SK-N-SH (cell line): ENCODE results near the gene PSTPIP1. TPM values are rescaled to one million over a fixed set of nuclear protein-coding genes. Genes with fewer than 3 reads are reported as not detected.

Experiments used
- CTCF ChIA-PET: fragments of 300-600, 350-600 bp; formaldehyde crosslinking; extraction: SDS; loops from one replicate; lab custom pipeline; 2021; lab: Yijun Ruan, JAX
- POLR2A ChIA-PET: fragments of 350-600 bp; sonication (Branson Sonifier 250); formaldehyde crosslinking; extraction: SDS; loops from one replicate; lab custom pipeline; 2020; ENCODE audit warnings: antibody characterized with exemption, inconsistent platforms; lab: Yijun Ruan, JAX
- DNase-seq: peaks from one replicate; pipeline ENCODE4 v3.0.0; 2012
- H2AFZ ChIP-seq: fragments of 200-600 bp; sonication (generic); 2 replicates; pipeline ENCODE4 v1.8.1; 2016; ENCODE audit warnings: antibody characterized with exemption, mild to moderate bottlenecking, low read depth
- H3F3A ChIP-seq: fragments of 200-600 bp; sonication (generic); replicated peaks from 2 replicates; pipeline ENCODE3; 2016; ENCODE audit warnings: antibody characterized with exemption, mild to moderate bottlenecking; ENCODE audit not compliant: insufficient read depth
- H3K27ac ChIP-seq, 2 experiments: fragments of 200-500 bp in 1 of 2; fragments of 200-600 bp in 1 of 2; sonication (Bioruptor generic) in 1 of 2; sonication (generic), shearing (Covaris generic) in 1 of 2; 2 replicates each; pipeline versions ENCODE4 v1.5.1 to v1.6.1; 2014 to 2016; ENCODE audit warnings: low read depth in 2 of 2, inconsistent platforms in 1 of 2, low read length in 1 of 2, mild to moderate bottlenecking in 1 of 2, mixed read lengths in 1 of 2
- H3K27me3 ChIP-seq: fragments of 200-600 bp; sonication (generic), shearing (Covaris generic); 2 replicates; pipeline ENCODE4 v1.6.1; 2016; ENCODE audit warnings: mixed run types; ENCODE audit not compliant: insufficient read depth
- H3K36me3 ChIP-seq, 2 experiments: fragments of 200-500 bp in 1 of 2; fragments of 200-600 bp in 1 of 2; sonication (Bioruptor generic) in 1 of 2; sonication (generic) in 1 of 2; replicated peaks in 1 of 2; 2 replicates each; pipeline versions ENCODE3 to v1.5.1; 2014 to 2016; ENCODE audit warnings: low read length in 1 of 2, mild to moderate bottlenecking in 1 of 2; ENCODE audit not compliant: insufficient read depth in 2 of 2, control insufficient read depth in 1 of 2
- H3K4me1 ChIP-seq, 2 experiments: fragments of 200-500 bp in 1 of 2; fragments of 200-600 bp in 1 of 2; sonication (Bioruptor generic) in 1 of 2; sonication (generic), shearing (Covaris generic) in 1 of 2; 2 replicates each; pipeline versions ENCODE4 v1.5.1 to v1.6.1; 2014 to 2016; ENCODE audit warnings: low read depth in 1 of 2, low read length in 1 of 2, mixed run types in 1 of 2; ENCODE audit not compliant: insufficient read depth in 2 of 2, control insufficient read depth in 1 of 2
- H3K4me2 ChIP-seq: fragments of 200-600 bp; sonication (generic), shearing (Covaris generic); 2 replicates; pipeline ENCODE4 v1.6.1; 2017; ENCODE audit warnings: mixed run types
- H3K4me3 ChIP-seq, 2 experiments: fragments of 200-500 bp in 1 of 2; fragments of 200-600 bp in 1 of 2; sonication (Bioruptor generic) in 1 of 2; sonication (generic), shearing (Covaris generic) in 1 of 2; 2 replicates each; pipeline versions ENCODE4 v1.5.1 to v1.8.1; 2014 to 2016; ENCODE audit warnings: low read depth in 2 of 2, inconsistent platforms in 1 of 2, low read length in 1 of 2, mild to moderate bottlenecking in 1 of 2, mixed read lengths in 1 of 2, moderate library complexity in 1 of 2
- H3K79me2 ChIP-seq: fragments of 200-600 bp; sonication (generic); 2 replicates; pipeline ENCODE4 v1.8.1; 2017; ENCODE audit warnings: mild to moderate bottlenecking; ENCODE audit not compliant: insufficient read depth
- H3K9ac ChIP-seq: fragments of 200-600 bp; sonication (generic); 2 replicates; pipeline ENCODE4 v1.6.1; 2017; ENCODE audit warnings: mixed run types
- H3K9me2 ChIP-seq: fragments of 200-600 bp; sonication (generic); 2 replicates; pipeline ENCODE4 v1.6.1; 2017; ENCODE audit warnings: mixed run types
- H3K9me3 ChIP-seq: fragments of 200-600 bp; sonication (generic); 2 replicates; pipeline ENCODE4 v1.6.1; 2017; ENCODE audit warnings: mixed run types, mild to moderate bottlenecking, moderate library complexity
- H4K20me1 ChIP-seq: fragments of 200-600 bp; sonication (generic); 2 replicates; pipeline ENCODE4 v1.6.1; 2017; ENCODE audit warnings: mild to moderate bottlenecking, mixed run types; ENCODE audit not compliant: insufficient read depth
- GABPA ChIP-seq: IDR thresholded peaks from 2 replicates; pipeline ENCODE4 v1.4.0; 2012; ENCODE audit warnings: low read depth, mild to moderate bottlenecking
- GATA2 ChIP-seq: sonication (generic); formaldehyde crosslinking; IDR thresholded peaks from 2 replicates; pipeline ENCODE4 v1.5.0; 2020; ENCODE audit warnings: mild to moderate bottlenecking, missing genetic modification reagents
- MXI1 ChIP-seq: IDR thresholded peaks from 2 replicates; pipeline ENCODE4 v1.6.1; 2012; ENCODE audit warnings: mild to moderate bottlenecking, low read depth, low read length, improper control_type of control experiment
- NFIC ChIP-seq: IDR thresholded peaks from 2 replicates; pipeline ENCODE4 v1.4.0; 2012; ENCODE audit warnings: borderline replicate concordance
- RCOR1 ChIP-seq: fragments of 150-350 bp; IDR thresholded peaks from 2 replicates; pipeline ENCODE4 v1.6.1; 2017; ENCODE audit warnings: antibody characterized with exemption, low read length
- RXRA ChIP-seq: IDR thresholded peaks from 2 replicates; pipeline ENCODE4 v1.4.0; 2012; ENCODE audit warnings: low read depth, mild to moderate bottlenecking, borderline replicate concordance
- YY1 ChIP-seq: IDR thresholded peaks from 2 replicates; pipeline ENCODE4 v1.4.0; 2012; ENCODE audit warnings: low read depth, mild to moderate bottlenecking
- WGBS: methylation state at CpG from one replicate; pipeline ENCODE4 v1.1.6; 2017; ENCODE audit warnings: low lambda C conversion rate; 5-methylcytosine and 5-hydroxymethylcytosine counted together
- polyA plus RNA-seq, 3 experiments: library from polyadenylated mRNA; depleted of rRNA; stranded (reverse); fragments of >200 nt; gene quantifications; 2 replicates each; pipeline ENCODE4 v1.2.3, GENCODE V29; 2012
- TF ChIP-seq, protein P1 (sequence below): IDR thresholded peaks from 2 replicates; pipeline ENCODE4 v1.4.0; 2012; ENCODE audit warnings: low read depth, borderline replicate concordance
- TF ChIP-seq, protein P2 (sequence below): fragments of 150-350 bp; IDR thresholded peaks from 2 replicates; pipeline ENCODE4 v1.6.1; 2017; ENCODE audit warnings: antibody characterized with exemption, low read length, low read depth, borderline replicate concordance
- TF ChIP-seq, protein P3 (sequence below): IDR thresholded peaks from 2 replicates; pipeline ENCODE4; 2012

PSTPIP1 gene
- polyA plus RNA-seq, 1 of the 3 experiments (the other 2 are of a cell fraction) = 0.69 TPM

DNA sequence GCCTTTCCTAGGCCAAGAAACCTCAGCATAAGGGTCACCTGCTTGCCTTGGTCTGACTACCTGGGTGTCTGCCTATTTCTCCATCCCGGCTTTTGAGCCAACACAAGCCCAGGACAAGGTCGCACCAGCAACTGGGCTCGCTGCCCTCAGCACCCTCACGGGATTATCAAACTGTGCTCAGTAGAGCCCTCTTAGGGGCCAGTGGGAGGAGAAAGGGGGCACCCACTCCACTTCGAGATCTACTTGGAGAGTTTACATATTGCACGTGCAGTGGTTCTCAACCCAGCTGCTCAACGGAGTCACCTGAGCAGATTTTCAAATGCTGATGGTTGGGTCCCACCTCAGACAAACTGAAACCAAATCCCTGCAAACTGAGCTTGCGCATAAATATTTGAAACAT, 44.9 kb downstream of the PSTPIP1 start:
- Histone ChIP-seq H3K9me2 (no peaks in the 10 kb centered on the region), H3K4me3 (no peak overlapping the region), H2AFZ (no peak overlapping the region), H3K9ac (no peak overlapping the region), H3K27ac (no peak overlapping the region), H3K4me1 (no peaks in the 10 kb centered on the region; a peak in 1 of 4 replicates), H3K27me3 (no peaks in the 10 kb centered on the region), H3K36me3 (peaks cover 0 to 34% of the 10 kb centered on the region in 2 experiments), H3F3A (peaks cover 16% of the 10 kb centered on the region), H3K79me2 (no peaks in the 10 kb centered on the region), H3K9me3 (no peaks in the 10 kb centered on the region), H4K20me1 (no peaks in the 10 kb centered on the region), H3K4me2 (no peak overlapping the region)
- 100% methylated on average over 1 of the region's 8 CpGs for WGBS
- CTCF ChIA-PET = no interaction called here
- no peak for DNase-seq
- TF ChIP-seq, protein P1, sequence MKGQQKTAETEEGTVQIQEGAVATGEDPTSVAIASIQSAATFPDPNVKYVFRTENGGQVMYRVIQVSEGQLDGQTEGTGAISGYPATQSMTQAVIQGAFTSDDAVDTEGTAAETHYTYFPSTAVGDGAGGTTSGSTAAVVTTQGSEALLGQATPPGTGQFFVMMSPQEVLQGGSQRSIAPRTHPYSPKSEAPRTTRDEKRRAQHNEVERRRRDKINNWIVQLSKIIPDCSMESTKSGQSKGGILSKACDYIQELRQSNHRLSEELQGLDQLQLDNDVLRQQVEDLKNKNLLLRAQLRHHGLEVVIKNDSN = no peak
- TF ChIP-seq NFIC (no peak), MXI1 (no peak), GABPA (no peak), GATA2 (CRISPR knock-in tag) (no peak), YY1 (no peak)
- TF ChIP-seq, protein P2, sequence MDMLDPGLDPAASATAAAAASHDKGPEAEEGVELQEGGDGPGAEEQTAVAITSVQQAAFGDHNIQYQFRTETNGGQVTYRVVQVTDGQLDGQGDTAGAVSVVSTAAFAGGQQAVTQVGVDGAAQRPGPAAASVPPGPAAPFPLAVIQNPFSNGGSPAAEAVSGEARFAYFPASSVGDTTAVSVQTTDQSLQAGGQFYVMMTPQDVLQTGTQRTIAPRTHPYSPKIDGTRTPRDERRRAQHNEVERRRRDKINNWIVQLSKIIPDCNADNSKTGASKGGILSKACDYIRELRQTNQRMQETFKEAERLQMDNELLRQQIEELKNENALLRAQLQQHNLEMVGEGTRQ = no peak
- TF ChIP-seq, protein P3, sequence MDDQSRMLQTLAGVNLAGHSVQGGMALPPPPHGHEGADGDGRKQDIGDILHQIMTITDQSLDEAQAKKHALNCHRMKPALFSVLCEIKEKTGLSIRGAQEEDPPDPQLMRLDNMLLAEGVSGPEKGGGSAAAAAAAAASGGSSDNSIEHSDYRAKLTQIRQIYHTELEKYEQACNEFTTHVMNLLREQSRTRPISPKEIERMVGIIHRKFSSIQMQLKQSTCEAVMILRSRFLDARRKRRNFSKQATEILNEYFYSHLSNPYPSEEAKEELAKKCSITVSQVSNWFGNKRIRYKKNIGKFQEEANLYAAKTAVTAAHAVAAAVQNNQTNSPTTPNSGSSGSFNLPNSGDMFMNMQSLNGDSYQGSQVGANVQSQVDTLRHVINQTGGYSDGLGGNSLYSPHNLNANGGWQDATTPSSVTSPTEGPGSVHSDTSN = no peak
- POLR2A ChIA-PET = no interaction called here

DNA sequence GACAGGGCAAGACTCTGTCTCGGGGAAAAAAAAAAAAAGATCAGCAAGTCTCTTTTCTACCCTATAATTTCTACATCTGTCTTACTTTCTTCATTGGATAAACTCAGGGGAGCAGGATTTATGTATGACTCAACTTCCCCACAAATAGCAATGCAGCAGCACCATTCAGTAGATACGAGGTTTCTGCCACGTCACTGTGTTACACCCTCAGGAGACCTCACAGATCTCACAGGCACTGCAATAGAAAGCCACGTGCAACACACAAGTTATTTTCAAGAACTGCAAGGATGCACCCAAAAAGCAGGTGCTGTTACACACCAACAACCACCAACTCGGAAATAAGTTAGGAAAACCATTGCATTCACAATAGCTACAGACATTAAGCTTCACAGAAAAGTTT, 45.7 kb downstream of the PSTPIP1 start:
- H3K9ac ChIP-seq = no peak overlapping the region
- no peaks in the 10 kb centered on the region for H3K79me2 ChIP-seq
- H3F3A ChIP-seq = peaks cover 16% of the 10 kb centered on the region
- no peaks in the 10 kb centered on the region; a peak in 1 of 4 replicates for H3K4me1 ChIP-seq
- TF ChIP-seq, protein P2 = no peak
- TF ChIP-seq YY1 (no peak), MXI1 (no peak), RXRA (no peak), NFIC (no peak), RCOR1 (no peak)
- H3K9me2 ChIP-seq = no peaks in the 10 kb centered on the region
- no peaks in the 10 kb centered on the region for H3K27me3 ChIP-seq
- no peaks in the 10 kb centered on the region for H4K20me1 ChIP-seq
- no peak overlapping the region for H3K4me3 ChIP-seq
- ChIA-PET POLR2A (no interaction called here), CTCF (interaction anchor here (1.1 to 1.5 kb wide), 2 partner anchors 9 to 67 kb away, joined by 3 to 4 read pairs; no protein-coding TSS in a partner anchor)
- peaks cover 5 to 41% of the 10 kb centered on the region in 2 experiments for H3K36me3 ChIP-seq
- no peak overlapping the region for H3K27ac ChIP-seq
- 90% methylated on average over 5 of the region's 5 CpGs for WGBS
- DNase-seq = no peak
- H3K4me2 ChIP-seq = no peak overlapping the region
- no peaks in the 10 kb centered on the region for H3K9me3 ChIP-seq
- no peak overlapping the region for H2AFZ ChIP-seq
